PC-9 (cell line): ENCODE measurements around the gene BLM. TPM values are rescaled to one million over a fixed set of nuclear protein-coding genes. Genes with fewer than 3 reads are reported as not detected.

Experiments
- BruUV-seq: library from RNA; stranded (reverse); fragments of 400-500 nt; replicated peaks from 2 replicates; lab custom pipeline; 2021; lab: Mats Ljungman, UMichigan
- CTCF ChIA-PET: fragments of 300-600 bp; sonication (Branson Sonifier 250); formaldehyde crosslinking; loops from one replicate; lab custom pipeline; 2022; ENCODE audit warnings: antibody characterized with exemption; lab: Charles Lee
- POLR2A ChIA-PET: fragments of 300-600 bp; sonication (Branson Sonifier 250); formaldehyde crosslinking; loops from one replicate; lab custom pipeline; 2022; ENCODE audit warnings: antibody characterized with exemption; ENCODE audit not compliant: unreplicated experiment; lab: Charles Lee
- DNase-seq, 2 experiments: peaks; one replicate each; pipeline versions ENCODE4 v3.0.0 to v3.0.0-alpha.2; 2015 to 2022; ENCODE audit warnings: mixed read lengths in 1 of 2
- H2AFZ ChIP-seq: fragments of 200-600 bp; sonication (generic); 2 replicates; pipeline ENCODE4 v1.8.1; 2017; ENCODE audit warnings: antibody characterized with exemption
- H3F3A ChIP-seq: fragments of 200-600 bp; sonication (generic); 2 replicates; pipeline ENCODE4 v1.8.1; 2017; ENCODE audit warnings: antibody characterized with exemption, mild to moderate bottlenecking, low read depth; ENCODE audit not compliant: insufficient read depth
- H3K27ac ChIP-seq: fragments of 200-600 bp; sonication (generic); 2 replicates; pipeline ENCODE4 v1.6.1; 2016; ENCODE audit warnings: mixed run types
- H3K27me3 ChIP-seq: fragments of 200-600 bp; sonication (generic); 2 replicates; pipeline ENCODE4 v1.6.1; 2016; ENCODE audit warnings: low read depth, mixed run types; ENCODE audit not compliant: insufficient read depth
- H3K36me3 ChIP-seq: fragments of 200-600 bp; sonication (generic); 2 replicates; pipeline ENCODE4 v1.6.1; 2016; ENCODE audit warnings: low read depth, mixed run types
- H3K4me1 ChIP-seq: fragments of 200-600 bp; sonication (generic); replicated peaks from 2 replicates; pipeline ENCODE4 v1.6.1; 2016; ENCODE audit warnings: mixed run types; ENCODE audit not compliant: insufficient read depth
- H3K4me2 ChIP-seq: fragments of 200-600 bp; sonication (generic); 2 replicates; pipeline ENCODE4 v1.6.1; 2017; ENCODE audit warnings: mixed run types
- H3K4me3 ChIP-seq: fragments of 200-600 bp; sonication (generic); 2 replicates; pipeline ENCODE4 v1.6.1; 2016; ENCODE audit warnings: mixed run types
- H3K79me2 ChIP-seq: fragments of 200-600 bp; sonication (generic); 2 replicates; pipeline ENCODE4 v1.6.1; 2017; ENCODE audit warnings: low read depth, mixed run types
- H3K9me2 ChIP-seq: fragments of 200-600 bp; sonication (generic); 2 replicates; pipeline ENCODE4 v1.8.1; 2017; ENCODE audit warnings: mild to moderate bottlenecking; ENCODE audit not compliant: insufficient read depth
- H3K9me3 ChIP-seq: fragments of 200-600 bp; sonication (generic); 2 replicates; pipeline ENCODE4 v1.8.1; 2016; ENCODE audit warnings: low read depth; ENCODE audit not compliant: insufficient read depth
- H4K20me1 ChIP-seq: fragments of 200-600 bp; sonication (generic); 2 replicates; pipeline ENCODE4 v1.8.1; 2017; ENCODE audit not compliant: insufficient read depth
- CTCF ChIP-seq: fragments of 200-600 bp; sonication (generic); conservative IDR thresholded peaks from 2 replicates; pipeline ENCODE4 v1.6.1; 2017; ENCODE audit warnings: mixed run types, antibody characterized with exemption, mild to moderate bottlenecking, moderate library complexity
- EZH2 ChIP-seq: fragments of 200-600 bp; sonication (generic); IDR thresholded peaks from 2 replicates; pipeline ENCODE4 v1.8.0; 2017; ENCODE audit warnings: antibody characterized with exemption, low read depth
- intact Hi-C: fragments of 100-400 bp; cut with micrococcal nuclease; formaldehyde crosslinking; loops from one replicate; pipeline ENCODE4 v1.10.0; 2022; ENCODE audit not compliant: unreplicated experiment
- total RNA-seq: library from RNA; stranded (reverse); gene quantifications from 2 replicates; pipeline ENCODE4 v1.2.3, GENCODE V29; 2021

Gene BLM
- total RNA-seq, 1 experiment from 2014 or later, result 19.1 TPM

GRCh38 chr15:90818251-90819210 lies 101.4 kb downstream of the BLM start:
- H3K36me3 ChIP-seq, result no peaks in the 10 kb centered on the region
- DNase-seq, result no peak
- ChIA-PET POLR2A (no interaction called here), CTCF (no interaction called here)
- H3K79me2 ChIP-seq, result no peaks in the 10 kb centered on the region
- intact Hi-C loops, result no loop called here
- no peak overlapping the region for H3K27ac ChIP-seq
- BruUV-seq, result no TSS peak
- H3K4me2 ChIP-seq, result no peak overlapping the region
- no peaks in the 10 kb centered on the region for H3K4me1 ChIP-seq
- TF ChIP-seq EZH2, result no peak
- TF ChIP-seq CTCF, result no peak
- no peaks in the 10 kb centered on the region for H3K27me3 ChIP-seq
- H3K9me2 ChIP-seq, result no peaks in the 10 kb centered on the region
- H3K4me3 ChIP-seq, result no peak overlapping the region
- no peak overlapping the region for H2AFZ ChIP-seq
- H3K9me3 ChIP-seq, result no peaks in the 10 kb centered on the region
- no peaks in the 10 kb centered on the region for H3F3A ChIP-seq
- no peaks in the 10 kb centered on the region for H4K20me1 ChIP-seq

GRCh38 chr15:90819390-90819789 lies 102.2 kb downstream of the BLM start:
- ChIA-PET POLR2A (no interaction called here), CTCF (no interaction called here)
- Histone ChIP-seq H3K4me3 (no peak overlapping the region), H3K4me1 (no peaks in the 10 kb centered on the region), H2AFZ (no peak overlapping the region), H3K27ac (no peak overlapping the region), H3K79me2 (no peaks in the 10 kb centered on the region), H3K9me3 (no peaks in the 10 kb centered on the region), H3F3A (no peaks in the 10 kb centered on the region), H4K20me1 (no peaks in the 10 kb centered on the region), H3K27me3 (no peaks in the 10 kb centered on the region), H3K36me3 (no peaks in the 10 kb centered on the region), H3K9me2 (no peaks in the 10 kb centered on the region), H3K4me2 (no peak overlapping the region)
- no peak for DNase-seq
- BruUV-seq, result no TSS peak
- TF ChIP-seq CTCF (no peak), EZH2 (no peak)
- intact Hi-C loops, result no loop called here

- Histone ChIP-seq H3K4me1 (no peaks in the 10 kb centered on the region), H2AFZ (no peak overlapping the region), H3K4me2 (no peak overlapping the region), H3K9me3 (no peaks in the 10 kb centered on the region), H3K27me3 (no peaks in the 10 kb centered on the region), H3K27ac (no peak overlapping the region), H3K4me3 (no peak overlapping the region), H3K36me3 (no peaks in the 10 kb centered on the region), H3K79me2 (no peaks in the 10 kb centered on the region), H4K20me1 (no peaks in the 10 kb centered on the region), H3K9me2 (no peaks in the 10 kb centered on the region), H3F3A (no peaks in the 10 kb centered on the region)
- BruUV-seq, result no TSS peak
- intact Hi-C loops, result no loop called here
- ChIA-PET POLR2A (no interaction called here), CTCF (no interaction called here)
- TF ChIP-seq CTCF (no peak), EZH2 (no peak)
- no peak for DNase-seq
These were observed 102.7 kb downstream of the BLM start for GRCh38 chr15:90819850-90820249.
